Measurements from ENCODE around the gene TMEM101. TPM values are rescaled to one million over a fixed set of nuclear protein-coding genes. Genes with fewer than 3 reads are reported as not detected.

TMEM101 gene
- total RNA-seq, 1 experiment from 2014 or later = 18.6 TPM

DNA sequence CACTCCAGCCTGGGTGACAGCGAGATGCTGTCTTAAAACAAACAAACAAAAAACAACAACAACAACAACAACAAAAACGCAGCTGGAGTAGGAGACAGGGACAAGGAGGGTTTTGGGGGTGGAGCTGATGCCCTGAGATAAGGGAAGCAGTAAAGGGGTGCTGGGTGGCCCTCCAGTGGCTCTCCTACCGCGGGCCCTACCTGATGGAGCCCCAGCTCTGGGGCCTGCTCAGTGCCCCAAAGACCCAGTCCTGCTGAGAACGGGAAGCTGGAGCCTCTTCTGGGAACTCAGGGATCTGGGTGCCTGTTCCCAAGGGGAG is 31.6 kb downstream of the TMEM101 start:
- H3K56ac ChIP-seq (ENCODE audit: insufficient read length, low read depth, low read length) = no peak overlapping the region
- no peak overlapping the region for H4K5ac ChIP-seq (ENCODE audit: insufficient read length, low read depth, low read length)
- no peaks in the 10 kb centered on the region for H3K9me3 ChIP-seq (ENCODE audit: control insufficient read depth, low read depth, low read length)
- H2AFZ ChIP-seq (ENCODE audit: low read length) = no peak overlapping the region
- no peaks in the 10 kb centered on the region for H3K79me1 ChIP-seq (ENCODE audit: insufficient read depth, low read depth, low read length, poor library complexity, severe bottlenecking)
- peaks cover 5% of the 10 kb centered on the region for H3K23me2 ChIP-seq (ENCODE audit: insufficient read length, low read depth, low read length, poor library complexity, severe bottlenecking)
- no peak overlapping the region for H2BK12ac ChIP-seq (ENCODE audit: insufficient read length, low read depth, low read length)
- H2BK20ac ChIP-seq (ENCODE audit: low read depth, low read length, poor library complexity, severe bottlenecking) = no peak overlapping the region
- no peak overlapping the region for H2BK15ac ChIP-seq (ENCODE audit: low read depth, low read length)
- H3K27me3 Mint-ChIP-seq (ENCODE audit: low read depth) = peaks cover 52% of the 10 kb centered on the region
- no peak overlapping the region for H3K4ac ChIP-seq (ENCODE audit: low read depth, low read length)
- H2AK5ac ChIP-seq (ENCODE audit: insufficient read length, low read length) = no peak overlapping the region
- no peak overlapping the region for H3K23ac ChIP-seq (ENCODE audit: insufficient read length, low read depth, low read length)
- WGBS (ENCODE audit: extremely low coverage, insufficient read length, low lambda C conversion rate) = no CpG with 5 or more reads among the region's 5 CpGs
- no peaks in the 10 kb centered on the region for H3K9me3 Mint-ChIP-seq
- H3K27me3 ChIP-seq (ENCODE audit: insufficient read depth, low read length) = peaks cover 3% of the 10 kb centered on the region; the same call in 1 of the 2 replicates
- no peak overlapping the region for H4K91ac ChIP-seq (ENCODE audit: insufficient read length, low read depth, low read length)
- H4K8ac ChIP-seq (replicated peaks; ENCODE audit: insufficient read length, low read depth, low read length) = no peak overlapping the region
- peaks cover 11 to 22% of the 10 kb centered on the region in 2 experiments for H3K4me1 Mint-ChIP-seq
- no peaks in the 10 kb centered on the region; a peak in 1 of 7 replicates for H3K36me3 Mint-ChIP-seq (ENCODE audit: insufficient read depth in 1 of 3, low read depth in 3 of 3)
- H4K20me1 ChIP-seq (ENCODE audit: control insufficient read depth, insufficient read depth, insufficient read length) = no peaks in the 10 kb centered on the region
- H3K27ac ChIP-seq (ENCODE audit: insufficient read length, low read depth, low read length) = no peak overlapping the region
- peak overlapping the region; percentile 73 to 84 for H3K4me3 Mint-ChIP-seq
- H3K18ac ChIP-seq (ENCODE audit: insufficient read length, low read depth, low read length) = no peak overlapping the region
- H3K4me2 ChIP-seq (ENCODE audit: insufficient read depth, insufficient read length, low read length) = peak overlapping the region; percentile 35
- no peak overlapping the region for H2BK120ac ChIP-seq (ENCODE audit: low read depth, low read length, poor library complexity, severe bottlenecking)
- no peak overlapping the region for H2BK5ac ChIP-seq (ENCODE audit: insufficient read length, low read length)
- no peak for TF ChIP-seq CTCF (conservative IDR thresholded peaks at IDR 0.05)
- no peaks in the 10 kb centered on the region; the same call in 1 of the 2 replicates for H3K4me1 ChIP-seq (ENCODE audit: insufficient read depth, low read length)
- H3K27ac Mint-ChIP-seq = no peak overlapping the region
- DNase-seq = no peak
- no peak overlapping the region for H3K14ac ChIP-seq (ENCODE audit: insufficient read depth, low read length)
- H3K79me2 ChIP-seq (ENCODE audit: insufficient read depth, low read length) = no peaks in the 10 kb centered on the region
- no peak overlapping the region for H3K9ac ChIP-seq (ENCODE audit: extremely low read depth, insufficient read length, low read length)
- H3T11ph ChIP-seq (ENCODE audit: low read length) = no peak overlapping the region
